ENCODE data around the gene PTHLH. TPM values are rescaled to one million over a fixed set of nuclear protein-coding genes. Genes with fewer than 3 reads are reported as not detected.

Gene PTHLH
- total RNA-seq = 243 and 391 TPM in 2 replicates

DNA sequence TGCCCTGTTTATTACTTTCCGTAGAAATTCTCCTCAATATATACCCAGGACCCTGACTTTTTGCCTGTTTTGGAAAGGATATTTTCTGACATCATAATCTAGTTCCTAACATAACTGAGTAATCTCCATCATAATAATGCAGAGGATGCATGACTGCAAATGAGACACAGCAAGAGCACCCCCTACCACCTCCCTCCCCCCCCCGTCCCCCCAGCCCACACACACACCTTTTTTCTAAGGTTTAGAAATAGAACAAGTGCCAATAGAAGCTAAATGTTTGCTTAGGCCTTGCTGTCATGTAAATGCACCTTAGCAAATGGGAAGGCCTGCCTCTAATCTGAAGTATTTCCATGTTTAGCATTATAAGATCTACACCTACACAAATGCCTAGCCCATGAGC is at the start of gene PTHLH:
PTHLH (minus strand) TSS at position 13 of the 400 bp plus-strand sequence. CDS start 3,239 bp downstream, outside the sequence.

Other genes with a start within 250 kb of the PTHLH start
- gene KLHL42, start 192.5 kb downstream of the PTHLH start, total RNA-seq = 21.8 and 28.7 TPM in 2 replicates
- gene MANSC4, start 192.5 kb downstream of the PTHLH start, total RNA-seq = not detected in 2 replicates
- gene CCDC91, start 217.7 kb upstream of the PTHLH start, total RNA-seq = 21.8 and 22.8 TPM in 2 replicates